ENCODE measurements around the gene MAPRE3.

MAPRE3 gene

GRCh38 chr2:27014771-27015433 lies 44.5 kb downstream of the MAPRE3 start:
- TF ChIP-seq CTCF (conservative IDR thresholded peaks at IDR 0.05), result no peak
- TF ChIP-seq ZFX (IDR thresholded peaks at IDR 0.05), result no peak
- H3K27ac ChIP-seq, result peak overlapping the region; percentile 27

DNA sequence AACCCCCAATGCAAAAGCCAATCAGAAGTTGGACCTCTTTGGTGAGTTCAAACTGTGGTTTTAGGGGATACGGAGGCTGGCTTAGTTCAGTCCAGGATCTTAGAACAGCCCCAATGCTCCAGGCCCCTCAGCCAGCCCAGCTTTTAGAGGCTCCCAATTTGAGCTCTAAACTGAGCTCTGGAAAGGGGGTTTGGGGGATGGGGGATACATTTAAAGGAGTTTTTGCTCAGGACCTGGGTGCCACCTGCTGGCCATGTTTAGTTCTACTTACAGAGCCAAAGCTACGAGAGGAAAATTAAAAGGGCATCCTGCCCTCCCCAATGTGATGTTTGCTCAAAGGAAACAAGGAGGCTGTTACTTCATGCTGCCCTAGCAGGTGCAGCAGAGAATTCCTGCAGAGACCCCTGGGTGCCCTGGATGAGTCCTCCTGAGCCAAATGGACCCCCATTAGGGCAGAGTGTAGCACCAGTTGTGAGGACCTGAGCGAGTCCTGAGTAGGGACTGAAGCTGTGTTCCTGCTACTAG lies 46.4 kb downstream of the MAPRE3 start:
- TF ChIP-seq CTCF (conservative IDR thresholded peaks at IDR 0.05) (peak; percentile 77), ZFX (IDR thresholded peaks at IDR 0.05) (no peak)
- no peak overlapping the region for H3K27ac ChIP-seq

- TF ChIP-seq CTCF (conservative IDR thresholded peaks at IDR 0.05), result no peak
- TF ChIP-seq ZFX (IDR thresholded peaks at IDR 0.05), result no peak
- H3K27ac ChIP-seq, result no peak overlapping the region
Observed at GRCh38 chr2:27018142-27018541, 47.7 kb downstream of the MAPRE3 start.

DNA sequence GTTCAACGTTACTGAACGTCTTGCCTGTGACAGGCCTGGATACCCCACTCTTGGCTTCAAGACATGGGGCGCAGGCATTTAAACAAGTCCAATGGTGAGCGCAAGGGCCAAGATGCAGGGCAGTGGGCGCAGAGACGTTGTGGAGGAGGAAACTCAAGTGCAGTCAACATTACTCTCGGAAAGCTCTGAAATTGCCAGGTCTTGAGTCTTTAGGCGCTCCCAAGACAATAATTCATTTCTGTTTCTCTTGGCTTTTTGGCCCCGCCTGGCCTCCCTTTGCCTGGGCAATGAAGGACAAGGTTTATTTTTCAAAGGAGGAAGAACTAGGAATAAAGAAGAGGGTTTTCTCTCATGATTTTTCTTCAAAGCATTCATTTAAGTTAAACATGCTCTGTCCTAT lies 49.0 kb downstream of the MAPRE3 start:
- no peak overlapping the region for H3K27ac ChIP-seq
- no peak for TF ChIP-seq CTCF (conservative IDR thresholded peaks at IDR 0.05)

DNA sequence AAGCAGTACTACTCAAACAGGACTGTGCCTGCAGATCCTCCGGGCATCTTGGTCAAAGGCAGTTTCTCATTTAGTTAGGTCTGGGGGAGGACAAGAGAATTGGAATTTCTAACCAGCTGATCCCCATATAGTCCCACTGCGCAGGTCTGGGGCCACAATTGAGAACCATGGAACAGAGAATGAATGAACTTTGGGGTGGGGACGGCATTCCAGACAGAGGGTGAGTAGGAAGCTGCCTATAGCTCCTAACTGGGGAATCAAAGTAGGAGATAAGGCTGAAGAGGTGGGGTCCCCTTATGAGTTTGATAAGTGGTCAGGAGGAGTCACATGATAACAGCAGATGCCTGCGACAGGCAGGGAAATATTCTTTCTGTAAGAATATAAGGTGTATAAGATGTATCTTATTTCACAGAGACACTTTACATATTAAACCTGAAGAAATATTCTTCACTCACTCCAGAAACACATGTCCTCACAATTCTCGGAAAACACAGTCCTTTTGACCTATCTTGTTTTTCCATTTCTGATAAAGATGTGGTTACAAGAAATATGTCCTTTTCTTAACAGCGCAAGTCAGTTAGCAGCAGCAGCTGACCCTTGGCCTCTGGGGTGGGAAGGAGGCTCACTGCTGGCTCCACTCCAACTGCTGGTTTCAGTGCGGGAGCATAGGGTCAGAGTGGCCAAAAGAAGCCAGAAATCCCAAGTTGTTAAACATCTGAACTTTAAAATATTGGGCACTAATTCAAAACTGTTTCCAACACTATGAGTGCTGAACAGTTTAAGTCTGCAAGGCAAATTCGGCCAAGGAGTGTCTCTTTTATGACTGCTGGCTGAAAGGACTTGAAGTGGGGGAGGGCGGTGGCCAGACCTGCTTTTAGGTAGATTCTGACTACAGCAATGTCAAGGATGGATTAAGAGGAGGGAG lies 49.8 kb downstream of the MAPRE3 start:
- no peak for TF ChIP-seq ZFX (IDR thresholded peaks at IDR 0.05)
- no peak for TF ChIP-seq CTCF (conservative IDR thresholded peaks at IDR 0.05)
- no peak overlapping the region for H3K27ac ChIP-seq

DNA sequence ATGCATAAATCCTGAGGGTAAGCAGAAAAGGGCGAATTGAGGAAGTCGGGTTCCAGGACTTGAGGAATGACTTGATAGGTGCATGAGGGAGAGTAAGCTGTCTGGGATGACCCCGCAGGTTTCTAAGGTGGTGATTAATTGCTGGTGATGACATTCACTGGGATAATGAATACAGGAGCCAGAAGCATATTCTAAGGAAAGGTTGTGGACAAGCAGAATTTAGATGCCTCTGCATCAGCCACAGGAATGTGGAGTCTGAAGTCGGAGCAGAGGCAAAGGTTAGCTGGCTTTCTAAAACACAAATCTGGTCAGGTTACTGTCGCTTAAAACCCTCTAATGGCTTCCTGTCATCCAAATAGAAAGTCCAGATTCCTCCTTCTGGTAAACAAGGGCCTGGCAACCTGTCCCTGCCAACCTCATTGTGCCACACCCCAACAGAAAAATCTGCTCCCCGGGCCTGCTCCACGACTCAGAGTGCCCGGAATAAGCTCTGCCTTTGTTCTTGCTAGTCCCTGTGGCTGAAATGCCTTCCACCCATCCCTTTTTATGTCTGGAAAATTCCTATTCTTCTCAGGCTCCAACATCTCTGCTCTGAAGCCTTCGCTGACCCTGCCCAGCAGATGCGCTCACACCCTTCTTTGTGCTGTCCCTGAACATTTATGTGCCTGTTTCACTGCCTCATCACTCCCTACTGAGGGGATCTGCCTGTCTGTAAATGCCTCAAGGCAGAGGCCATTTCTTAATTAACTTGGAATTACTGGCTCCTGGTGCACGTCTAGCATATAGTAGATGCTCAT lies 51.0 kb downstream of the MAPRE3 start:
- no peak overlapping the region for H3K27ac ChIP-seq
- TF ChIP-seq CTCF (conservative IDR thresholded peaks at IDR 0.05) (no peak), ZFX (IDR thresholded peaks at IDR 0.05) (no peak)

Measured in C4-2B (cell line).